Spleen (tissue), 7 donors: ENCODE results near the gene GCH1.

ENCODE experiments used
- CTCF ChIP-seq, 11 experiments: fragments of 200-600 bp in 7 of 11; fragments of 450-650 bp in 4 of 11; sonication (generic) in 4 of 11; IDR thresholded peaks in 8 of 11; conservative IDR thresholded peaks in 3 of 11; 1 replicate in 7 of 11; 2 replicates in 4 of 11; pipeline versions ENCODE4 v1.4.0 to v1.8.0; 2016 to 2021; ENCODE audit warnings: antibody characterized with exemption in 11 of 11, inconsistent platforms in 4 of 11, mild to moderate bottlenecking in 1 of 11
- POLR2A ChIP-seq, 3 donors: fragments of 450-650 bp; IDR thresholded peaks; one replicate each; pipeline ENCODE4 v1.5.1; 2017; ENCODE audit warnings: antibody characterized with exemption in 3 of 3, mild to moderate bottlenecking in 1 of 3
- donor health status: DM: no; HTN: no; CAD: no; lungs with moderate emphysema.
- donor health status: DM: no; HTN: no; CAD: no.
- donor health status: DM: no; HTN: no; CAD: no.

GRCh38 chr14:54796961-54797360 lies 105.7 kb downstream of the GCH1 start:
- no peak for TF ChIP-seq CTCF (IDR thresholded peaks at IDR 0.05 in 8 of 11, conservative IDR thresholded peaks at IDR 0.05 in 3 of 11)
- TF ChIP-seq POLR2A (IDR thresholded peaks at IDR 0.05): no peak
